PC-9 (cell line): ENCODE results near the gene USP53.

ENCODE experiments used
- CTCF ChIP-seq: fragments of 200-600 bp; sonication (generic); conservative IDR thresholded peaks from 2 replicates; pipeline ENCODE4 v1.6.1; 2017; ENCODE audit warnings: mixed run types, antibody characterized with exemption, mild to moderate bottlenecking, moderate library complexity
- EZH2 ChIP-seq: fragments of 200-600 bp; sonication (generic); IDR thresholded peaks from 2 replicates; pipeline ENCODE4 v1.8.0; 2017; ENCODE audit warnings: antibody characterized with exemption, low read depth

GRCh38 chr4:119242417-119242816 is 29.9 kb downstream of the USP53 start:
- TF ChIP-seq EZH2, result no peak
- TF ChIP-seq CTCF, result no peak
